Activated T-helper 2 cell treated with anti-CD3 and anti-CD28 coated beads, Interferon-gamma antibody, Interleukin-2, Interleukin-4, amounts not matched to agents 10 μg/mL and 5 μg/mL and 100 μg/mL, durations not matched to agents 14 hours and 24 hours and 36 hours (primary cell): ENCODE data around the gene CYP26C1. TPM values are rescaled to one million over a fixed set of nuclear protein-coding genes. Genes with fewer than 3 reads are reported as not detected.

ENCODE experiments used
- DNase-seq: peaks from one replicate; pipeline ENCODE4 v3.0.0; 2021; ENCODE audit warnings: low spot score
- H3K27ac Mint-ChIP-seq: one replicate; pipeline ENCODE4 v1.8.0; 2021; ENCODE audit warnings: mixed read lengths
- H3K27me3 Mint-ChIP-seq: one replicate; pipeline ENCODE4 v1.8.0; 2021; ENCODE audit warnings: low read depth, mixed read lengths
- H3K36me3 Mint-ChIP-seq: one replicate; pipeline ENCODE4 v1.8.0; 2021; ENCODE audit warnings: low read depth, mixed read lengths
- H3K4me1 Mint-ChIP-seq: one replicate; pipeline ENCODE4 v1.8.0; 2021; ENCODE audit warnings: low read depth, mixed read lengths
- H3K4me3 Mint-ChIP-seq: one replicate; pipeline ENCODE4 v1.8.0; 2021; ENCODE audit warnings: low read depth, mild to moderate bottlenecking, moderate library complexity, mixed read lengths
- H3K9me3 Mint-ChIP-seq: one replicate; pipeline ENCODE4 v1.8.0; 2021; ENCODE audit warnings: mixed read lengths
- intact Hi-C: fragments of 100-400 bp; cut with micrococcal nuclease; formaldehyde crosslinking; loops from one replicate; pipeline ENCODE4 v1.15.1; 2023
- total RNA-seq: library from RNA; stranded (reverse); gene quantifications from 2 replicates; pipeline ENCODE4 v1.2.3, GENCODE V29; 2022

CYP26C1 gene
- total RNA-seq, 1 donor from 2014 or later, result not detected

DNA sequence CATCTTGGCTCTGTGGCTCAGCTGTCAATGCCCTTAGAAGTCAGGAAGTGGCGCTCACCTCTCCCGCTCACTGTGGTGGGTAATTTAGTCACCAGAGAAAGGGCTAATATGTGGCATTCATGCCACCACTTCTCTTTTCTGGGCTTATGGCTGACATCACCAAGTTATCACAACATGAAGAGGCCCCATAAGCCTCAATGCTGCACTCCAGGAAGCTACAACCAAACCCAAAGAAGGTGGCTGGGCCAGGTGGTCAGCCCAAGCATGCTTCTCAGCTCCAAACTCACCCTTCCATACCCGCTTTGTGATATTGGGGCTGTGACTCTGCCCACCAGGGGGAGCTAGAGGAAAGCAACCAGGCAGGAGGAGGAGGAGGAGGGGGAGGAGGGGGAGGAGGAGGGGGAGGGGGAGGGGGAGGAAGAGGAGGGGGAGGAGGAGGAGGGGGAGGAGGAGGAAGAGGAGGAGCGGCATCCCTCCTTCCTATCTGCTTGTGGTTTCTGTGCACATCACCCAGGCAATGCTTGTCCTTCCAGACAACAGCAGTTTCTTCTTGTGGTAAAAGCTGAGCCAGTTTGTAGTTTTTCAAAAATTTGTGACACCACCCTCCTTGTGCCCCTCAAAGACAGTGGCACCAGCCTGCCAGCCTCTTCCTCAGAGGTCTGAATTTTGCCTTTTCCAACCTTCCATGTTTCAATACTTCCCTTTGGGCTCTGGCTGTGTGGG lies 55.2 kb downstream of the CYP26C1 start:
- Mint-ChIP-seq H3K4me3 (no peak overlapping the region), H3K27ac (no peak overlapping the region), H3K9me3 (no peaks in the 10 kb centered on the region), H3K4me1 (no peaks in the 10 kb centered on the region), H3K27me3 (peaks cover 17% of the 10 kb centered on the region), H3K36me3 (no peaks in the 10 kb centered on the region)
- intact Hi-C loops, result loop anchor here (1.0 kb wide), 1 partner anchor 173 kb away; no protein-coding TSS in a partner anchor
- peak; percentile 47 for DNase-seq

Other genes starting within 250 kb of the CYP26C1 start
- 12.4 and 12.5 TPM in 2 replicates for gene EXOC6, start 212.3 kb upstream of the CYP26C1 start, total RNA-seq
- gene CYP26A1, start 13.1 kb downstream of the CYP26C1 start, total RNA-seq, result not detected in 2 replicates